Subcutaneous abdominal adipose tissue (tissue), 5 donors: Measurements from ENCODE around the gene TTR.

Experiments
- H3K27ac ChIP-seq: one replicate; pipeline ENCODE4 v1.7.0; 2013; ENCODE audit warnings: low read depth, mild to moderate bottlenecking, inconsistent platforms, low read length, moderate library complexity
- H3K27me3 ChIP-seq, 5 donors: one replicate each; pipeline ENCODE4 v1.7.0; 2013; ENCODE audit warnings: low read length in 5 of 5, inconsistent platforms in 1 of 5; ENCODE audit not compliant: control insufficient read depth in 5 of 5, insufficient read depth in 4 of 5
- H3K36me3 ChIP-seq, 5 donors: one replicate each; pipeline ENCODE4 v1.7.0; 2013; ENCODE audit warnings: low read length in 5 of 5; ENCODE audit not compliant: control insufficient read depth in 5 of 5, insufficient read depth in 5 of 5
- H3K4me1 ChIP-seq, 5 donors: one replicate each; pipeline ENCODE4 v1.7.0; 2013; ENCODE audit warnings: low read length in 5 of 5, mild to moderate bottlenecking in 3 of 5, moderate library complexity in 1 of 5; ENCODE audit not compliant: control insufficient read depth in 5 of 5, insufficient read depth in 5 of 5
- H3K4me3 ChIP-seq, 5 donors: one replicate each; pipeline ENCODE4 v1.7.0; 2013; ENCODE audit warnings: low read length in 5 of 5, low read depth in 1 of 5
- H3K9ac ChIP-seq, 5 donors: one replicate each; pipeline ENCODE4 v1.7.0; 2013; ENCODE audit warnings: low read length in 5 of 5, mild to moderate bottlenecking in 4 of 5, moderate library complexity in 3 of 5
- H3K9me3 ChIP-seq, 5 donors: one replicate each; pipeline ENCODE4 v1.7.0; 2013; ENCODE audit warnings: low read length in 5 of 5; ENCODE audit not compliant: control insufficient read depth in 5 of 5
- donor health status: healthy.
- donor health status: healthy.
- donor health status: healthy.
- donor health status: healthy.
- donor health status: healthy.

TTR gene

GRCh38 chr18:31631526-31631925 is 39.8 kb downstream of the TTR start:
- H3K4me3 ChIP-seq = no peak overlapping the region
- no peak overlapping the region for H3K27ac ChIP-seq
- peaks cover 0 to 2% (median 0%) of the 10 kb centered on the region in 5 donors for H3K9me3 ChIP-seq
- H3K4me1 ChIP-seq = no peaks in the 10 kb centered on the region
- H3K9ac ChIP-seq = no peak overlapping the region
- H3K27me3 ChIP-seq = no peaks in the 10 kb centered on the region
- peaks cover 0 to 9% (median 3%) of the 10 kb centered on the region in 5 donors for H3K36me3 ChIP-seq

GRCh38 chr18:31632356-31632755 is 40.7 kb downstream of the TTR start:
- H3K9ac ChIP-seq = no peak overlapping the region
- H3K4me3 ChIP-seq = no peak overlapping the region
- H3K36me3 ChIP-seq = peaks cover 0 to 9% (median 3%) of the 10 kb centered on the region in 5 donors
- H3K4me1 ChIP-seq = no peaks in the 10 kb centered on the region
- H3K27me3 ChIP-seq = no peaks in the 10 kb centered on the region
- H3K9me3 ChIP-seq = peaks cover 0 to 2% (median 0%) of the 10 kb centered on the region in 5 donors
- H3K27ac ChIP-seq = no peak overlapping the region

GRCh38 chr18:31633392-31634330 is 42.0 kb downstream of the TTR start:
- Histone ChIP-seq H3K9ac (no peak overlapping the region), H3K36me3 (peaks cover 0 to 6% (median 3%) of the 10 kb centered on the region in 5 donors), H3K4me1 (no peaks in the 10 kb centered on the region), H3K27me3 (no peaks in the 10 kb centered on the region), H3K27ac (no peak overlapping the region), H3K4me3 (no peak overlapping the region), H3K9me3 (peaks cover 0 to 2% (median 0%) of the 10 kb centered on the region in 5 donors)

DNA sequence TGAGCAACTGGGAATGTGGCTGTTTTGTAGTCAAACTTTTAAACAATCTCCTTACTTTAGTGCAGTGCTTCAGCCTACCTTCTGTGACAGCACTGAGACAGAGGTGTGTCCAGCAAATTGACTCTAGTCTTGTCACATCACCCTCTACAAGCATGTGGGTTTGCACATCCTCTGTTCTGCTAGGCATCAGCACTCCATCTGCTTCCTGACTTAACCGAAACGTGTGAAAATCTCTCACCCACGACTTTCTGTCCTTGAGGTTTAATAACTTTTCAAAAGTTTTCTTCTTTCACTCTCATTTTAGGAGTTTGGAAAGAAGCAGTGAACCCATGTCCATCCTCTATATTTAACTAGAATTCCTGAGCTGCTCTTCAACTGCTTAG is 42.6 kb downstream of the TTR start:
- H3K4me1 ChIP-seq = no peaks in the 10 kb centered on the region
- peaks cover 0 to 2% (median 0%) of the 10 kb centered on the region in 5 donors for H3K9me3 ChIP-seq
- no peak overlapping the region for H3K9ac ChIP-seq
- H3K27me3 ChIP-seq = no peaks in the 10 kb centered on the region
- peaks cover 0 to 6% (median 3%) of the 10 kb centered on the region in 5 donors for H3K36me3 ChIP-seq
- H3K27ac ChIP-seq = no peak overlapping the region
- no peak overlapping the region for H3K4me3 ChIP-seq

- Histone ChIP-seq H3K36me3 (peaks cover 0 to 4% (median 0%) of the 10 kb centered on the region in 5 donors), H3K27me3 (no peaks in the 10 kb centered on the region), H3K4me3 (no peak overlapping the region), H3K9me3 (peaks cover 0 to 2% (median 0%) of the 10 kb centered on the region in 5 donors), H3K27ac (no peak overlapping the region), H3K4me1 (no peaks in the 10 kb centered on the region), H3K9ac (no peak overlapping the region)
Observed at GRCh38 chr18:31636387-31636786, 44.7 kb downstream of the TTR start.

DNA sequence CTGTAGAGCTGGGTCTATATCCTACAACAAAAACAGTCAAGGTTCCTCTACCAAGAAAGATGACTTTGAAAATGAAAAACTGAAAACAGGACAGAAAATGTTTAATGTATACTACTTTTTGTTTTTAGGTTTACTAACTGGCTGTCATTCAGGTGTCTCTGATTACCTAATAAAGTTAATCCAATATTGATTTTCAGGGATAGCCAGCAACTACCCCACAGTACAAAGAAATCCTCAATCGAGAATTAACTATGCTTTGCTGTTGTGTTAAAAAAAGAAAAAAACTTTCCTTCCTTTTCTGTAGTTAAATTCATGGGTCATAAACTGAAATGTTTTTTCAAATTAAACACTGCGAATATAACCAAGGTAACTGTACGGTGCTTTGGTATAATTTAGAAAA is 45.8 kb downstream of the TTR start:
- H3K36me3 ChIP-seq = peaks cover 0 to 4% (median 0%) of the 10 kb centered on the region in 5 donors
- no peak overlapping the region for H3K27ac ChIP-seq
- H3K9ac ChIP-seq = no peak overlapping the region
- peaks cover 0 to 2% (median 0%) of the 10 kb centered on the region in 5 donors for H3K9me3 ChIP-seq
- H3K4me3 ChIP-seq = no peak overlapping the region
- H3K27me3 ChIP-seq = no peaks in the 10 kb centered on the region
- H3K4me1 ChIP-seq = no peaks in the 10 kb centered on the region

DNA sequence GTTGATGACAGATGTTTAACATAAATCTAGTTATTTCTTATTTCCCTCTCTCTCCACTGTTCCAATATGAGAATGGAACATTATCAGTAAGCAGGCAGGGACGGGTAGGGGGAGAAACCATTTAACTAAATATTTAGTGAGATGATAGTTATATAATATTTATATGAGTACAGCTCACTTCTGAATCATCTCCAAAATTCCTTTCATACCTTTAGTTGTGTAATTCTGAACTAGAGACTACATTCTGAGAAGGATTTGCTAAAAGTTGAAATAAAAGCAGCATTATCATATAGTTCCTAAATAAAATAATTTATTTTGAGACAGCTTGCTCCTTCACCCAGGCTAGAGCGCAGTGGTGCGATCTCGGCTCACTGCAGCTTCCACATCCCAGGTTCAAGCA is 51.3 kb downstream of the TTR start:
- Histone ChIP-seq H3K9ac (no peak overlapping the region), H3K9me3 (no peaks in the 10 kb centered on the region), H3K27me3 (no peaks in the 10 kb centered on the region), H3K27ac (no peak overlapping the region), H3K4me1 (peaks cover 0 to 7% (median 0%) of the 10 kb centered on the region in 5 donors), H3K36me3 (no peaks in the 10 kb centered on the region), H3K4me3 (no peak overlapping the region)

DNA sequence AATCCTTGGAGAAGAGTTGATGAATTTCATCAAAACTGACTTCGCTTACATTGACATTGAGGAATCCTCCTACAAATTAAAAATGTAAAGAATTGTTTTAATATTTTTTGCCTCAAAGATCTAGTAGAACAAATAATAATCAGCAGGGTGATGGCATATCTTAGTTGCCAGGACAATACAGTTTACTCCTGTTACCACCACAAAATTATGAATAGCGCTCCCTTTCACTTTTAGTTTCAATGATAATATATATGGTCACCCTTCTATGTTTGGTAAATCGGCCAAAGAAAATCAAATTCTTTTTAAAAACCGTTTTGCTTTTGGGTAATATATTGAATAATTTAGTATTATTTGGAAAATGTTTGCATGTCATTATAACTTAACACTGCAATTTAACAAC is 53.7 kb downstream of the TTR start:
- Histone ChIP-seq H3K4me1 (peaks cover 0 to 7% (median 0%) of the 10 kb centered on the region in 5 donors), H3K9ac (no peak overlapping the region)

DNA sequence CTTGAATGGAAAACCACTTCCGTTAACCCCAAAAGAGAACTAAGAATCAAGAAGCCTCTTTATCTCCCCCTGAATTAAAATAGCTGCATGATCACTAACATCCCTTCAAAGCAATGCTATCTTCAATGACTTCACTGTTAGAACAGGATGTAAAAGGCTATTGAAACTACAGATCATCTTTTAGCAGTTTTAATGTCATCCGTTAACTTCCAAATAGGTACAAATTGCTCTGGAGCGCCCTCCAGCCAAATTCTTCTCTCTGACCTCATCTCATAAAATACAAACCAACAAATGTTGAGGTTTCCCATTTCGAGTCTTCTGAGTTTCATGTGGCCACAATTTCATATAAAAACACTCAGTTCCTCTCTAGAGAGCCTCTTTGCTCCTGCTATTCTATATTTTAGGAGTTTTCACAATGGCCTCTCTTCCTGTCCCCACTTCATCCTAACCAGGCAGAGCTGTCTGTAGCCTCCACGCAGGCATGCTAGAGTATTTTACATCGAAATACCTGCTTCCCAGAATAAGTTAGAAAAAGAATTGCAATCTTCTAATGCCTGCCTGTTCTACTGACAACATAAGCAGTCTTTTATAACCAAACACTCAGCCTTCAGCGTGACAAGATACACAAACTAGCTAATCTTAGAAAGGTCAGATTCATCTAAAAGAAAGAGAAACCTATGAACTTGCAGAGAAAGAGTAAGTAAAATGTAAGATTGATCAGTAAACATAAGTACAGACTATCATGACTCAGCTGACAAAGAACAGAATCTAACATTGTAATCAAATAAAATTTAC is 54.9 kb downstream of the TTR start:
- H3K27me3 ChIP-seq = no peaks in the 10 kb centered on the region
- no peaks in the 10 kb centered on the region for H3K36me3 ChIP-seq
- H3K4me1 ChIP-seq = peaks cover 0 to 7% (median 0%) of the 10 kb centered on the region in 5 donors
- no peaks in the 10 kb centered on the region for H3K9me3 ChIP-seq
- no peak overlapping the region for H3K27ac ChIP-seq
- H3K4me3 ChIP-seq = no peak overlapping the region
- H3K9ac ChIP-seq = no peak overlapping the region

More for the DNA sequence above, 53.7 kb downstream of the TTR start:
- Histone ChIP-seq H3K27ac (no peak overlapping the region), H3K36me3 (no peaks in the 10 kb centered on the region), H3K9me3 (no peaks in the 10 kb centered on the region), H3K27me3 (no peaks in the 10 kb centered on the region), H3K4me3 (no peak overlapping the region)
